Head of caudate nucleus (tissue), 42 donors: ENCODE data around the gene EPN1.
"Not testable (repeated sequence)": the region's sequence is repeated elsewhere in the genome, so short reads cannot be mapped to it uniquely, and the experiment has no call there.

Experiments used
- DNase-seq, 42 donors: peaks; one replicate each; pipeline versions ENCODE4 v3.0.0 to v3.0.0-alpha.2; 2020 to 2021; ENCODE audit warnings: mixed read lengths in 7 of 42
- intact Hi-C: fragments of 100-400 bp; cut with DNase I; formaldehyde crosslinking; loops from one replicate; pipeline ENCODE4 v1.15.0; 2022

EPN1 gene

GRCh38 chr19:55756808-55757207 is 81.8 kb downstream of the EPN1 start:
- DNase-seq, intact Hi-C loops: not testable (repeated sequence)

- intact Hi-C loops, DNase-seq: not testable (repeated sequence)
Measured at GRCh38 chr19:55758797-55759196, 83.8 kb downstream of the EPN1 start, which contains the start of gene RFPL4A. Gene RFPL4A, plus strand, starts transcription at chr19:55759097. Its CDS starts 2,704 bp downstream, at chr19:55761801.
